ENCODE measurements around the gene TTYH2.

The TTYH2 gene

DNA sequence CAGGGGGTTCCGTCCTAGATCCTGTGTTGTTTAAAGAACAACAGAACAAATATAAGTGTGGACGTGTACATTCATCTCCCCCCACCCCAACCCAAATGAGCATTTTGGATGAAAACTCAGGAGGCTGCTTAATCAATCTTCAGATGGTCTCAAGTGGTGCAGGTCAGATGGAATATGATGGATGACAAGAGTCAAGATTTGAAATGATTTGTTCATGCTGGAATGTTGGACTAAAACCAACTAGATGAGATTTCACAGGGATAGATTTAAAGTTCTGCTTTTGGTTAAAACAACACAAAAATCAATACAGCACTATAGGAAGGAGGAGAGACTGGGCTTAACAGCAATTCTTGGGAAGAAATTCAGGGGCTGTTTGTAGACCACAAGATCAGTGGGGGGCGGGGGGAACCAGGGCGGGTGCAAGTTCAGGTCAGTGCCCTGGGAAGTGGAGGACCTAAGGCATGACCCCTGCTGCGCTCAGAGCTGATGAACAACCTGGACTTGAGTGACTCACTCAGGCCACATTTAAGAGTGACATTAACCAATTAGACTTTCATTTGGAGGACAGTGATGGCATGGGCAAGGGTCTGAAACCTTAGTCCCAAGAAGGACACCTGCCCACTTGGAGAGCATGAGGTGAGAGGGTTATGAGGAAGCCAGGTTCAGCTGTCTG is 15.1 kb downstream of the TTYH2 start:
- TF ChIP-seq, protein P1, sequence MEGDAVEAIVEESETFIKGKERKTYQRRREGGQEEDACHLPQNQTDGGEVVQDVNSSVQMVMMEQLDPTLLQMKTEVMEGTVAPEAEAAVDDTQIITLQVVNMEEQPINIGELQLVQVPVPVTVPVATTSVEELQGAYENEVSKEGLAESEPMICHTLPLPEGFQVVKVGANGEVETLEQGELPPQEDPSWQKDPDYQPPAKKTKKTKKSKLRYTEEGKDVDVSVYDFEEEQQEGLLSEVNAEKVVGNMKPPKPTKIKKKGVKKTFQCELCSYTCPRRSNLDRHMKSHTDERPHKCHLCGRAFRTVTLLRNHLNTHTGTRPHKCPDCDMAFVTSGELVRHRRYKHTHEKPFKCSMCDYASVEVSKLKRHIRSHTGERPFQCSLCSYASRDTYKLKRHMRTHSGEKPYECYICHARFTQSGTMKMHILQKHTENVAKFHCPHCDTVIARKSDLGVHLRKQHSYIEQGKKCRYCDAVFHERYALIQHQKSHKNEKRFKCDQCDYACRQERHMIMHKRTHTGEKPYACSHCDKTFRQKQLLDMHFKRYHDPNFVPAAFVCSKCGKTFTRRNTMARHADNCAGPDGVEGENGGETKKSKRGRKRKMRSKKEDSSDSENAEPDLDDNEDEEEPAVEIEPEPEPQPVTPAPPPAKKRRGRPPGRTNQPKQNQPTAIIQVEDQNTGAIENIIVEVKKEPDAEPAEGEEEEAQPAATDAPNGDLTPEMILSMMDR (conservative IDR thresholded peaks at IDR 0.05; ENCODE audit: low read length): no peak
- H3K4me3 ChIP-seq (ENCODE audit: low read length): no peak overlapping the region
- DNase-seq (ENCODE audit: low read depth): no peak

GRCh38 chr17:74230896-74231295 is 17.5 kb downstream of the TTYH2 start:
- no peak overlapping the region for H3K4me3 ChIP-seq (ENCODE audit: low read length)
- TF ChIP-seq, protein P1 (conservative IDR thresholded peaks at IDR 0.05; ENCODE audit: low read length): no peak
- no peak for DNase-seq (ENCODE audit: low read depth)

DNA sequence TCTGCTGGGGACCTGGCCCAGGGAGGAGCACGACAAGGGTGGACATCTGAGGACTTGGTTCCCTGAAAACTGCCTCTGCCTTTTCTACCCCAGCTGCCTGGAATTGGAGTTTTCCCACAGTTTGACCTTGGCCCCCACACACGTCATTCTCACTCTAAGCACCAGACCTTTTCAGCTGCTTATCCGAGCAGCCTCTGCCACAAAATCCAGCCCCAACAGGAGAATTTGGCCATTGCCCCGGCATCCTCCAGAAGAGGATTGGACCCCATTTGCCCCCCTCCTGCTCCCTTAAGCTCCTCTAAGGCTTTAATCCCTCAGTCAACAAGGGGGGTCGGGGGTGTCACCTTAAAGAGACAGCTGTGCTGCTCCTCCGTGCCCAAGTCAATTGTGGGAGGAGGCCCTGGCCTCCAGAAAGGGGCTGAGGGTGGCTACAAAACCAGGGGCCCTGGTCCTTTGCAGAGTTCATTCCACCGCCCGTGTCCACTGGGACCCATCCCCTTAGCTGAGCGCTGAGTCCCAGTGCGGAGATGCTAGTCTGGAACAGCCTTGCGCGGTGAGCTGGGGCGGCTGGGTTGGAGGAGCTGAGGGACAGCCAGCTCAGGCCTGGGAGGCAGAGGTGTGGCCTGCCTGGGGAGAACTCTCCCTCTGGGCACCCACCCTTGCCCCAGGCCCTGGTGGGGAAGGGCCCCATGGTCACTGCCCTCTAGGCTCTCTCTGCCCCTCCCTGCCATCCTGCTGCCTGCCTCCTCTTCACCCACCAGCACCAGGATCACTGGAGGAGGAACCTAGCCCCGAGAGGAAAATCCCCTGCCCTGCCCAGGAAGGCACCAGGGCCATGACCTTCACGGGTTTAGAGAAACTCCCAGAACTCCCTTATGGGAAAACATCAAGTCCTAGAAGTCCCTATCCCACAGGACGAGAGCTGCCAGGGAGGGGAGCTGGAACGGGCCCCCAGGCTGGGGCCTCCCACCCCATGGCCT is 18.8 kb downstream of the TTYH2 start:
- DNase-seq (ENCODE audit: low read depth): no peak
- TF ChIP-seq, protein P1 (conservative IDR thresholded peaks at IDR 0.05; ENCODE audit: low read length): no peak
- H3K4me3 ChIP-seq (ENCODE audit: low read length): no peak overlapping the region

DNA sequence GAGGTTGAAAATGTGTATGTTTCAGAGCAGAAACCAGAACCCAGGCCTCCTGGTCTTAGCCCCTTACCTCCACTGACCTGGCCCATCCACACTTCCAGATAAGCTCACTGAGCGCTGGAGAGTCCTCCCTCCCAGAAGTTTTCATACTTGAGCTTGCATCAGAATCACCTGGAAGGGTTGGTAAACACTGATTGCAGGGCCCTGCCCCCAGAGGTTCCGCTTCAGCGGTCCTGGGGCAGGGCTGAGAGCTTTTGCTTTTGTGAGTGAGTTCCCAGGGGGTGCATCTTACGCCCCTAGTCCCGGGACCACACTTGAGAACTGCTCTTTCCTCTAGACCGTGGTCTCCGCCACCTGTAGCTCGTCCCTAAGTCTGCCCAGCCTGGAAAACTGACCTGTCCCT is 20.6 kb downstream of the TTYH2 start:
- DNase-seq (ENCODE audit: low read depth): no peak
- no peak overlapping the region for H3K4me3 ChIP-seq (ENCODE audit: low read length)
- TF ChIP-seq, protein P1 (conservative IDR thresholded peaks at IDR 0.05; ENCODE audit: low read length): no peak

GRCh38 chr17:74234486-74234885 is 21.1 kb downstream of the TTYH2 start:
- no peak overlapping the region for H3K4me3 ChIP-seq (ENCODE audit: low read length)
- TF ChIP-seq, protein P1 (conservative IDR thresholded peaks at IDR 0.05; ENCODE audit: low read length): no peak
- DNase-seq (ENCODE audit: low read depth): no peak

DNA sequence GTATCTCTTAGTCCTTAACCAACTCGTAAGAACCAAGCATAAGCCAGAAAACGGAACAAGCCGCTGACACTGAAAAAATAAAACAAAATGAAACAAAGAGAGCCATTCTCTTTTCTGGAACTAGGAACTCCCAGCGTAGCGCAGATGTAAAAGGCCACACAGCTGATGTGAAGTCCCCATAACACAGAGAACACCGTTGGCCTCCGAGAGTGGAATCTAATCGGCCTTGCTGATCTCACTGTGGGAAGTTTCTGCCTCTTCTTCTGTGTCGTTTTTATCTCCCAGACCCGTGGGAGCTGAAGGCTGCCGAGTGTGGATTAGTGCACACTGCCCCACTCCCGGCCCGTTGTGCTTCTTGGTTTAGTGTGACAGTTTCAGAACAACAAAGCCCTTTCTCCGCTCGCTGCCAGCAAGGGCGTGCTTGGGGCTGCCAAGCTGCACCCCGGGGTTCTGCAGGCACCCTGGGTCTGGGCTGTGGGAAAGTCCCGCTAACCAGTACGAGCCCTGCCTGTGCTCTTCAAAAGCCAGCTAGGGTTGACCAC is 21.7 kb downstream of the TTYH2 start:
- no peak for DNase-seq (ENCODE audit: low read depth)
- TF ChIP-seq, protein P1 (conservative IDR thresholded peaks at IDR 0.05; ENCODE audit: low read length): no peak
- H3K4me3 ChIP-seq (ENCODE audit: low read length): no peak overlapping the region

All from AG10803 (cell line).